Neural crest cell (in vitro differentiated cells): ENCODE data around the gene PCOLCE2. TPM values are rescaled to one million over a fixed set of nuclear protein-coding genes. Genes with fewer than 3 reads are reported as not detected.

ENCODE experiments used
- DNase-seq: peaks from one replicate; pipeline ENCODE4 v3.0.0; 2021; ENCODE audit warnings: low read depth, mixed read lengths, low spot score
- H3K27ac Mint-ChIP-seq: one replicate; pipeline ENCODE4 v1.8.0; 2021; ENCODE audit warnings: mild to moderate bottlenecking, mixed read lengths; ENCODE audit not compliant: unreplicated experiment
- H3K27me3 Mint-ChIP-seq: 2 replicates; pipeline ENCODE4 v1.8.0; 2021; ENCODE audit warnings: low read depth, mild to moderate bottlenecking, mixed read lengths
- H3K36me3 Mint-ChIP-seq: 2 replicates; pipeline ENCODE4 v1.8.0; 2021; ENCODE audit warnings: low read depth, mild to moderate bottlenecking, mixed read lengths
- H3K4me1 Mint-ChIP-seq: 2 replicates; pipeline ENCODE4 v1.8.0; 2021; ENCODE audit warnings: mixed read lengths
- H3K4me3 Mint-ChIP-seq: one replicate; pipeline ENCODE4 v1.8.0; 2021; ENCODE audit warnings: mild to moderate bottlenecking, mixed read lengths
- H3K9me3 Mint-ChIP-seq: 2 replicates; pipeline ENCODE4 v1.8.0; 2021; ENCODE audit warnings: mixed read lengths
- total RNA-seq: library from RNA; stranded (reverse); gene quantifications from 2 replicates; pipeline ENCODE4 v1.2.1, GENCODE V29; 2021
- TF ChIP-seq, protein P1 (sequence below): fragments of 200-600 bp; sonication (generic); conservative IDR thresholded peaks from 2 replicates; pipeline ENCODE4 v1.5.0; 2021; ENCODE audit warnings: antibody characterized with exemption, mild to moderate bottlenecking

Gene PCOLCE2
- total RNA-seq, 1 donor from 2014 or later, result 4.9 TPM

DNA sequence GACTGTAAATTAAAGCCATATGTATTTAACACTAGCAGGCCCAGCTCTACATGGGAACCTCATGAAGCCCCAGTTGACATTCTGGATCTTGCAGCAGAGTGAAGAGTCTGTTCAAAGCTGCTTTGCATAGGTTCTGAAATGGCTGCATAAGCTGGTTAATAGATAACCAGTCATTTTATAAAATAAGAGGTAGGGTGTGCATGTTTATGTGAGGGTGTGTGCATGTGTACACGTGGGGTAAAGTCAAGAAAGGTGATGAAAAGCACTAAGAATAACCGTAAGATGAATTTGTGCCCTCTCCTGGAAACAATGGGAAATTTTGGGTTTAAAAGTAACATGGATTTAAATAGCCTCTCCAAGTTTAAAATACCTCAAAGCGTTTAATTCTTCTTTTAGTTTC, 41.6 kb upstream of the PCOLCE2 start:
- no peaks in the 10 kb centered on the region for H3K36me3 Mint-ChIP-seq
- H3K4me3 Mint-ChIP-seq, result no peak overlapping the region
- peaks cover 4% of the 10 kb centered on the region for H3K4me1 Mint-ChIP-seq
- TF ChIP-seq, protein P1, sequence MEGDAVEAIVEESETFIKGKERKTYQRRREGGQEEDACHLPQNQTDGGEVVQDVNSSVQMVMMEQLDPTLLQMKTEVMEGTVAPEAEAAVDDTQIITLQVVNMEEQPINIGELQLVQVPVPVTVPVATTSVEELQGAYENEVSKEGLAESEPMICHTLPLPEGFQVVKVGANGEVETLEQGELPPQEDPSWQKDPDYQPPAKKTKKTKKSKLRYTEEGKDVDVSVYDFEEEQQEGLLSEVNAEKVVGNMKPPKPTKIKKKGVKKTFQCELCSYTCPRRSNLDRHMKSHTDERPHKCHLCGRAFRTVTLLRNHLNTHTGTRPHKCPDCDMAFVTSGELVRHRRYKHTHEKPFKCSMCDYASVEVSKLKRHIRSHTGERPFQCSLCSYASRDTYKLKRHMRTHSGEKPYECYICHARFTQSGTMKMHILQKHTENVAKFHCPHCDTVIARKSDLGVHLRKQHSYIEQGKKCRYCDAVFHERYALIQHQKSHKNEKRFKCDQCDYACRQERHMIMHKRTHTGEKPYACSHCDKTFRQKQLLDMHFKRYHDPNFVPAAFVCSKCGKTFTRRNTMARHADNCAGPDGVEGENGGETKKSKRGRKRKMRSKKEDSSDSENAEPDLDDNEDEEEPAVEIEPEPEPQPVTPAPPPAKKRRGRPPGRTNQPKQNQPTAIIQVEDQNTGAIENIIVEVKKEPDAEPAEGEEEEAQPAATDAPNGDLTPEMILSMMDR, result no peak
- no peak for DNase-seq
- no peaks in the 10 kb centered on the region for H3K9me3 Mint-ChIP-seq
- no peak overlapping the region for H3K27ac Mint-ChIP-seq
- H3K27me3 Mint-ChIP-seq, result no peaks in the 10 kb centered on the region

DNA sequence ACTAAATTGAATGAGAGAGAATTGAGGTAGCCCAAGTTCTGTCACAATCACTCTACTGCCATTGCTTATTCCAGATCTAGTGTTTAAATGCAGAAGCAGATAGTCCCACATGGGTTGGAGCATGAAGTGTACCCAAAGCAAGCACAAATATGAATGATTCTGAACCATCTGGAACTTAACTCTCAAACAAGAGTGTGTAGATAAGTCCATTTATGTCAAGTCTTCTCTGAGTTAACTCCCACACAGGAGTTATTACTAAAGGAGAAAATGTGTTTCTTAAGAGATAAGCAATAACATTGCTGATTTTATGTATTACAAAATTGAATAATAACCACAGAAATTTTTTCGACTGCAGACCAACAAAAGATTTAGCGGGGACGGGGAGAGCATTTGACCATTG, 41.0 kb upstream of the PCOLCE2 start:
- Mint-ChIP-seq H3K4me1 (peaks cover 4% of the 10 kb centered on the region), H3K27me3 (no peaks in the 10 kb centered on the region), H3K36me3 (no peaks in the 10 kb centered on the region), H3K9me3 (no peaks in the 10 kb centered on the region), H3K27ac (no peak overlapping the region), H3K4me3 (no peak overlapping the region)
- TF ChIP-seq, protein P1, result no peak
- no peak for DNase-seq

DNA sequence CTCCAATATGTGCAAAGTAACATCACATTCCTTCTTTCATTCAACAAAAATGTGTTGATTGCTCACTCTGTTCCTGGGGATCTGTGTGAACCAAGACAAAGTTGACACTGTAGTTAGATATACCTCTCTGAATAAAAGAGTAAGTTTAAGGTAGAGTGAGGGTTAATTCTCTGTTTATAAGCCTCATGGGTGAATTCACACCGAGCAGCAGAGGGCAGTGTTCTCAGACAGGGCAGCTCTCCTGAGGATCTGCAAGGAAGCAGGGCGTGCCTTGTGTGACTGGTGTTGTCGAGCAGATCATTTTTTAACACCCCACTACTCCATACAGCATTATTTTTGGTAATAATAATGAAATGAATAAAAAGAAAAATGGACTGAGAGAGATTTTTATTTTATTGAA, 40.2 kb upstream of the PCOLCE2 start:
- TF ChIP-seq, protein P1, result peak; percentile 60
- Mint-ChIP-seq H3K36me3 (no peaks in the 10 kb centered on the region), H3K9me3 (no peaks in the 10 kb centered on the region), H3K27ac (no peak overlapping the region), H3K4me1 (peaks cover 4% of the 10 kb centered on the region), H3K27me3 (no peaks in the 10 kb centered on the region), H3K4me3 (no peak overlapping the region)
- DNase-seq, result no peak

DNA sequence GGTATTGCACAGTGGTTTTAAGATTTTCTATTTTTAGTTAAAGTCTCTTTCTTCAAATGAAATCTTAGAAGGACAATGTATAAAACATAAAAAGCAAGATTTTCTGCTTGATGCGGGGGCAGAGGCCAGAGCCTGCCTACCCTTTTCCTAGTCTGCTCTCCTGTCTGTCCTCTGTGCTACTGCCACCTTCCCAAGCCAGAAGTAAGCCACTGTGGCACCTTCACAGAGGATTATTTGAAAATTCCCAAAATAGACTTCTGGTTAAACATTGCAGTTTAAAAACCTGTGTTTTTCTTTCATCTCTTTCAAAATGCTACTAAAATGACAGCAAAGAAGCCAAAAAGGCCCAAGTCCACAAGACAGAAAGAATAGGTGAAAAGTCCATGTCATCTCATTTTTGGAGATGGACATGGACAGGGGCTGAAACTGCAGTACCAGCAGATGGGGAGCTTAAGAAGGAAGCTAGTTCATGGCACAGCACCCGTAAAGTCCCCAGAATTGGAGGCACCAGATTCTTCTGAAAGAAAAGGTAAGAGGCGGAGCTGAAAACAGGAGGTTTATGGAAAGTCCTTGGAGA, 37.6 kb upstream of the PCOLCE2 start:
- H3K9me3 Mint-ChIP-seq, result peaks cover 10% of the 10 kb centered on the region
- H3K27ac Mint-ChIP-seq, result no peak overlapping the region
- H3K4me3 Mint-ChIP-seq, result no peak overlapping the region
- peaks cover 4% of the 10 kb centered on the region for H3K4me1 Mint-ChIP-seq
- H3K36me3 Mint-ChIP-seq, result no peaks in the 10 kb centered on the region
- no peak for DNase-seq
- H3K27me3 Mint-ChIP-seq, result no peaks in the 10 kb centered on the region
- TF ChIP-seq, protein P1, result no peak

DNA sequence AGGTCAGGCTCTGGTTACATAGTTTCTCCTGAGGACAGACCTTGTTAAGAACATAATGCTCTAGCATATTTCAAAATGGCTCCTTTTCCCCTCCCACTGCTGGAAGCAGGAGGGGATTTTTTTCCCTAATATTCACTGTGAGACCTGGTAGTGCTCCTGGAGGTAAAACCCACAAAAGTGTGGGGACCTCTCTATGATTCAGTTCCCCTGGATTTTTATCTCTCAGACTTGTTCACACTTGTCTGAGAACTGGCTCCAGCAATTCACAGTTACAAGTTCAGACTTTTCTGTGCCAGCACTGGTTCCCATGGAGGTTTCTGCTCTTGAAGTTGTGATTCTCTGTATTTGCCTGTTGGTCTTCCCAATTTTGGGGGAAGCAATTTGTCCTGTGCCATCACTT, 36.3 kb upstream of the PCOLCE2 start:
- Mint-ChIP-seq H3K9me3 (peaks cover 12% of the 10 kb centered on the region), H3K4me3 (no peak overlapping the region), H3K27me3 (no peaks in the 10 kb centered on the region), H3K4me1 (no peaks in the 10 kb centered on the region), H3K36me3 (peaks cover 1% of the 10 kb centered on the region), H3K27ac (no peak overlapping the region)
- TF ChIP-seq, protein P1, result no peak
- DNase-seq, result no peak
